WTC11 (cell line): ENCODE measurements around the gene UBE2H. TPM values are rescaled to one million over a fixed set of nuclear protein-coding genes. Genes with fewer than 3 reads are reported as not detected.

ENCODE experiments used
- ATAC-seq: fragments of 200-7000 bp; cut with Tn5 transposase; 2 replicates; pipeline ENCODE4 v1.10.0; 2021; ENCODE audit warnings: mild to moderate bottlenecking, moderate library complexity
- CTCF ChIA-PET: fragments of 300-600 bp; sonication (Branson Sonifier 250); formaldehyde crosslinking; loops from one replicate; lab custom pipeline; 2021; ENCODE audit warnings: antibody characterized with exemption; lab: Charles Lee
- POLR2A ChIA-PET: fragments of 350-600 bp; sonication (Branson Sonifier 250); formaldehyde crosslinking; loops from one replicate; lab custom pipeline; 2021; ENCODE audit warnings: antibody characterized with exemption; lab: Charles Lee
- DNase-seq: peaks from one replicate; pipeline ENCODE4 v3.0.0; 2021; ENCODE audit warnings: low spot score
- H3K27ac Mint-ChIP-seq: 2 replicates; pipeline ENCODE4 v1.8.0; 2021; ENCODE audit warnings: mixed read lengths
- H3K27me3 Mint-ChIP-seq: 2 replicates; pipeline ENCODE4 v1.8.0; 2021; ENCODE audit warnings: low read depth, mild to moderate bottlenecking, moderate library complexity, mixed read lengths
- H3K36me3 Mint-ChIP-seq: 2 replicates; pipeline ENCODE4 v1.8.0; 2021; ENCODE audit warnings: mixed read lengths
- H3K4me1 Mint-ChIP-seq: 2 replicates; pipeline ENCODE4 v1.8.0; 2022; ENCODE audit warnings: mixed read lengths
- H3K4me3 Mint-ChIP-seq: 2 replicates; pipeline ENCODE4 v1.8.0; 2021; ENCODE audit warnings: mild to moderate bottlenecking, moderate library complexity, mixed read lengths
- H3K9me3 Mint-ChIP-seq: 2 replicates; pipeline ENCODE4 v1.8.0; 2021; ENCODE audit warnings: mixed read lengths
- AFF4 ChIP-seq: sonication (generic); formaldehyde crosslinking; IDR thresholded peaks from 2 replicates; pipeline ENCODE4 v1.8.1; 2023; ENCODE audit warnings: mild to moderate bottlenecking, missing genetic modification reagents, borderline replicate concordance
- AR ChIP-seq: fragments of 250-450 bp; sonication (Bioruptor Pico); IDR thresholded peaks from 2 replicates; pipeline ENCODE4 v1.9.0; 2021; ENCODE audit warnings: mild to moderate bottlenecking
- ARID4B ChIP-seq: sonication (generic); formaldehyde crosslinking; IDR thresholded peaks from 2 replicates; pipeline ENCODE4 v1.8.0; 2023; ENCODE audit warnings: missing genetic modification reagents, mild to moderate bottlenecking, borderline replicate concordance
- ATF2 ChIP-seq: sonication (generic); formaldehyde crosslinking; IDR thresholded peaks from 2 replicates; pipeline ENCODE4 v1.8.1; 2022; ENCODE audit warnings: low read depth, missing genetic modification reagents, borderline replicate concordance
- ATF3 ChIP-seq: sonication (generic); formaldehyde crosslinking; conservative IDR thresholded peaks from 2 replicates; pipeline ENCODE4 v1.8.1; 2022; ENCODE audit warnings: mild to moderate bottlenecking, missing genetic modification reagents
- FOXJ3 ChIP-seq: sonication (generic); formaldehyde crosslinking; IDR thresholded peaks from 2 replicates; pipeline ENCODE4 v1.9.0; 2021; ENCODE audit warnings: missing genetic modification reagents, mild to moderate bottlenecking, borderline replicate concordance
- GRHL2 ChIP-seq: fragments of 250-450 bp; sonication (Bioruptor Pico); IDR thresholded peaks from 2 replicates; pipeline ENCODE4 v1.8.0; 2022; ENCODE audit warnings: mild to moderate bottlenecking, moderate library complexity; ENCODE audit not compliant: insufficient replicate concordance, severe bottlenecking
- GTF2I ChIP-seq: fragments of 250-450 bp; sonication (Bioruptor Pico); conservative IDR thresholded peaks from 2 replicates; pipeline ENCODE4 v1.4.0; 2021; ENCODE audit warnings: mild to moderate bottlenecking
- MYBL2 ChIP-seq: sonication (generic); formaldehyde crosslinking; IDR thresholded peaks from 2 replicates; pipeline ENCODE4 v1.8.1; 2023; ENCODE audit warnings: mild to moderate bottlenecking, moderate library complexity, missing genetic modification reagents
- NFYB ChIP-seq: sonication (generic); formaldehyde crosslinking; conservative IDR thresholded peaks from 2 replicates; pipeline ENCODE4 v1.8.0; 2022; ENCODE audit warnings: low read depth, missing genetic modification reagents
- TP53 ChIP-seq: sonication (generic); formaldehyde crosslinking; IDR thresholded peaks from 2 replicates; pipeline ENCODE4 v1.8.1; 2023; ENCODE audit warnings: mild to moderate bottlenecking, missing genetic modification reagents
- ZNF219 ChIP-seq: sonication (generic); formaldehyde crosslinking; IDR thresholded peaks from 2 replicates; pipeline ENCODE4 v1.8.0; 2023; ENCODE audit warnings: missing genetic modification reagents, mild to moderate bottlenecking, borderline replicate concordance
- ZNF281 ChIP-seq: sonication (generic); formaldehyde crosslinking; IDR thresholded peaks from 2 replicates; pipeline ENCODE4 v1.8.0; 2023; ENCODE audit warnings: mild to moderate bottlenecking, missing genetic modification reagents
- ZNF532 ChIP-seq: fragments of 250-450 bp; sonication (Bioruptor Pico); IDR thresholded peaks from 2 replicates; pipeline ENCODE4 v1.9.0; 2021; ENCODE audit warnings: mild to moderate bottlenecking, borderline replicate concordance
- total RNA-seq: library from RNA; stranded (reverse); gene quantifications from 3 replicates; pipeline ENCODE4 v1.2.3, GENCODE V29; 2021

The UBE2H gene
- total RNA-seq, 1 experiment from 2014 or later, result 55.0 TPM

GRCh38 chr7:129990403-129991192 lies 37.8 kb upstream of the UBE2H start (continued):
- TF ChIP-seq AFF4 (CRISPR knock-in tag), result no peak
- no peak for TF ChIP-seq NFYB (CRISPR knock-in tag)
- TF ChIP-seq ATF3, result no peak

- TF ChIP-seq GRHL2 (CRISPR knock-in tag) (no peak), TP53 (CRISPR knock-in tag) (no peak), AR (CRISPR knock-in tag) (no peak), ARID4B (CRISPR knock-in tag) (no peak), GTF2I (no peak), ATF2 (CRISPR knock-in tag) (no peak), ZNF281 (CRISPR knock-in tag) (no peak), FOXJ3 (CRISPR knock-in tag) (no peak), ZNF532 (CRISPR knock-in tag) (no peak), ZNF219 (CRISPR knock-in tag) (no peak), MYBL2 (CRISPR knock-in tag) (no peak)
- H3K27me3 Mint-ChIP-seq, result no peaks in the 10 kb centered on the region
- ChIA-PET CTCF (no interaction called here), POLR2A (no interaction called here)
- no peaks in the 10 kb centered on the region for H3K4me1 Mint-ChIP-seq
- H3K9me3 Mint-ChIP-seq, result no peaks in the 10 kb centered on the region
- H3K36me3 Mint-ChIP-seq, result no peaks in the 10 kb centered on the region
- no peak for DNase-seq
- no peak overlapping the region for H3K27ac Mint-ChIP-seq
- ATAC-seq, result no peak
- H3K4me3 Mint-ChIP-seq, result no peak overlapping the region
Measured at GRCh38 chr7:129989466-129989865, 36.7 kb upstream of the UBE2H start.
